ENCODE data around the gene ATXN10.
"Not testable (repeated sequence)": the region's sequence is repeated elsewhere in the genome, so short reads cannot be mapped to it uniquely, and the experiment has no call there.

The ATXN10 gene

GRCh38 chr22:45678961-45679912, 7.6 kb downstream of the ATXN10 start:
- DNase-seq (ENCODE audit: low read depth in 2 of 2) = no peak

GRCh38 chr22:45680932-45681700, 9.5 kb downstream of the ATXN10 start:
- no peak for DNase-seq (ENCODE audit: low read depth in 2 of 2)

DNA sequence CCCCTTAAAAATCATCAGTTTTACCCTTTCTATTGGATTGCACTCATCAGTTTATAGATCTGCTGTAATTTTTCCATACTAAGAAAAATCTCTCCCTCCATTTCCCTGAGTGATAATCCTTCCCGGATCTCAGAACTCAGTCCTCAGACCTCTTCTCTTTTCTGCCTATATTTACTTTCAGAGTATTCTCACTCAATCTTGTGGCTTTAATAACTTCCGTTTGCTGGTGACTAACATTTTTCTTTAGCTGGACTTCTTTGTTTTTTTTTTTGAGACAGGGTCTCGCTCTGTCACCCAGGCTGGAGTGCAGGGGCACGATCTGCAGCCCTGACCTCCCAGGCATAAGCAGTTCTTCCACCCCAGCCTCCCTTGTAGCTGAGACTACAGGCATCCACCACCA, 10.4 kb downstream of the ATXN10 start:
- no peak for DNase-seq (ENCODE audit: low read depth in 2 of 2)

DNA sequence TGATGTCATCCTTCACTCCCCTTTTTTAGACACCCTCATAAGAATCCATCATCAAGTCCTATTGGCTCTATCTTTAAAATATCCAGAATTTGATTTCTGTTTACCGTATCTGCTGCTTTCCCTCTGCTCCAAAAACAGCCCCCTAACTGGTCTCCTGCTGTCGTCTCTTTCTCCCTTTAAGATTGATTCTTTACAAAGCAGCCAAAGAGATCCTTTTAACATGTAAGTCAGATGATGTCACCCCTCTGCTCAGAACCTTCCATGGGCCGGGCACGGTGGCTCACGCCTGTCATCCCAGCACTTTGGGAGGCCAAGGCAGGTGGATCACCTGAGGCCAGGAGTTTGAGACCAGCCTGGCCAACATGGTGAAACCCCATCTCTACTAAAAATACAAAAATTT, 11.1 kb downstream of the ATXN10 start:
- not testable (repeated sequence) for DNase-seq (ENCODE audit: low read depth in 2 of 2)

DNA sequence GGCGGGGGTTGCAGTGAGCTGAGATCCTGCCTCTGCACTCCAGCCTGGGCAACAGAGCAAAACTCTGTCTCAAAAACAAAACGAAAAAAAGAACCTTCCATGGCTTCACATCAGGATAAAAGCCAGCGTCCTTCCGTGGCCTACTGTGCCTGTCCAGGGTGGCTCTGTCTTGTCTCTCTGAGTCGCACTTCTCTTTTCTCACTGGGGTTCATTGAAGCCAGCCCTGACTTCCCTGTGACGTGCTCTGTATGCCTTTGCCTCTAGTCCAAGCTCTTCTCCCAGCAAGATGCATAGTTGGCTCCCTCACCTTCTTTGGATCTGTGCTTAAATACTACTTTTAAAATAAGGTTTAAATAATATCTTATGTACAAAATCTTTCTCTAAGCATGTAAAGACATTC, 11.6 kb downstream of the ATXN10 start:
- DNase-seq (ENCODE audit: low read depth in 2 of 2) = no peak

- no peak for DNase-seq (ENCODE audit: low read depth in 2 of 2)
Observed at GRCh38 chr22:45683680-45684079, 12.0 kb downstream of the ATXN10 start.

DNA sequence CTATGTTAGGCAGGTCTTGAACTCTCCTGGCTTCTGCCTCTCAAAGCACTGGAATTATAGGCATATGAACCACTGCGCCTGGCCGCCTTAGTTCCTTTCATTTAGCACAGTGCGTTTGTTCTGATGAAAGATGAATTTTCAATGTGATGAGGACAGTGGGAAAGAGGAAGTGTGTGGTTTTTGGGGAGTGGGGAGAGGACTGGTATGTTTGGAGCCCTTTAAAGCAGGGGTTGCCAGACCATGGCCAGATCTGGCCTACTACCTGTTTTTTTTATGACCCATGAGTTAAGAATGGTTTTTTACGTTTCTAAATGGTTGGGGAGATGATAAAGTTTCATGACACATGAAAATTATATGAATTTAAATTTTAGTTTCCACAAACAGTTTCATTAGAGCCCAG, 12.5 kb downstream of the ATXN10 start:
- no peak for DNase-seq (ENCODE audit: low read depth in 2 of 2)

DNA sequence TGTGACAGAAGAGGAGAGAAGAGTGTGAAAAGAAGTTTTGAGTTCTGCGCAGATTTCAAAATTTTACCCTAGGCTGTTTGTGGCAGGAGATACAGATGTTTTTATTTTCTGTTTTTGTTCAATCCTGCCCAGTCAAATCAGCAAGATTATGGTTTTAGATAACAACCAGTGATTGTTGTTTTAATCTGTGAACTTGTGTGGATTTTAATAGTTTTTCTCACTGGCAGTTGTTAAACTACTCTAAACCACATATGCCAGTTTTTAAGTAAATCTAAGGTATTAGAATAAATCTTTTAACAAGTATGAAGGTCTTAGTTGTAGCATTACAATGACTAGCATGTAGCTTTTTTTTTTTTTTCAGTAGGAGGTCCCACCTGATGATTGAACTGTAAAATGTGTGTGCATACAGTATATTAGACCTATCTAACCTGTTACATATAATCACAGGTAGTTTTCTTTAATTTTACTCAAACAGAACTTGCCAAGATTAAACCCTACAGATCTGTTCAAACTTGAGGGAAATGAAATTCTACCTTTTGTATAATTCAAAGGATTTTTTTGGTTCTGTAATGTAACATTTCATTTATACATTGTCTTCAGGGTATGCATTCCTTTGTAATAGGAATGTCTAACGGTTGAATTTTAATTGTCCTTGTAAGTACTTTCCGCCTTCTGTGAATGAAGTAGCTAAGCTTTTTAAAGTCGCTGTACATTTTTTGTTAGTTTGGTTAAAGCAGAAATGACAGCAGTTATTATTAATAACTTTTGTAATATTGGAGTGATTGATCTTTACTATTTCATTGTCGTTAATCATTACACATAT, 13.3 kb downstream of the ATXN10 start:
- DNase-seq (ENCODE audit: low read depth in 2 of 2) = no peak

GRCh38 chr22:45686004-45686403, 14.4 kb downstream of the ATXN10 start:
- no peak for DNase-seq (ENCODE audit: low read depth in 2 of 2)

DNA sequence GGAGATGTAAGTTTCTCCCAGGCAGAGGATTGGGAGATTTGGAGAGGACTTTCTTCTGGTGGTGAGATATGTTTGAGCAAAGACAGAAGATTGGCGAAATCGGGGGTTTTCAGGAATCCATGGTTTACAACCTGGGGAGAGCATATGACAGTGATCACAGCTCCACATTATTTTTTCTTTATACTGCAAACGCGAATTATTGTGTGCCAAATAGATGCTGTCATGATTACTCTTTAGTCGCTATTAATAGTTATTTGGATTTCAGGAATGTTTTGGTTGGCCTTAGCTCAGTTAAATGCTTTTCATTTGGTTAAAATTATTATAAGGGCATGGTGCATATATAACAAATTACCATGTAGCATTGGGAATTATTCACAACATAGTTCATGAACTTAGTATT, 15.2 kb downstream of the ATXN10 start:
- no peak for DNase-seq (ENCODE audit: low read depth in 2 of 2)

DNA sequence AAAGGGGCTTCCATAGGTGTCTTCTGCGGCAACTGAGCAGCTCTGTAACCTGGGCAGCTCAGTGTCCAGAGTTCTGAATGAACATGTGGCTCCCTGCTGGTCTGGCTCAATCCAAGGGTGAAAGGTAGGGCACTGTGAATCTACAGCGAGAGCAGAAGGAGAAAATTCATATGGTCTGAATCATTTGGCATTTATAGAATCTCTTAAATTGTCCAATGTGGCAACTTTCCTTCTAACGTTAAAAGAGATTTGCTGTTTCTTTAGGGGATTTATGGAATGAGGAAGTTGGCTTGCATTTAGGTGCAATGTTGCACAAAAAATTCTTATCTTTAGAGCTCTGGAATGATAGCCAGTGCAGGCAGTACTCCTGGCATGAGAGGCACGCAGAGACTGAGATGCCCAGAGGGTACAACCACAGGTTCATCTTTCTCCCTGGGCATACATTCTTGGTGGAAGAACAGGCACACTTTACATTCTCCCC, 17.0 kb downstream of the ATXN10 start:
- no peak for DNase-seq (ENCODE audit: low read depth in 2 of 2)

- DNase-seq (ENCODE audit: low read depth in 2 of 2) = no peak
Observed at GRCh38 chr22:45689211-45689610, 17.6 kb downstream of the ATXN10 start.

GRCh38 chr22:45690008-45690407, 18.4 kb downstream of the ATXN10 start:
- no peak for DNase-seq (ENCODE audit: low read depth in 2 of 2)

DNA sequence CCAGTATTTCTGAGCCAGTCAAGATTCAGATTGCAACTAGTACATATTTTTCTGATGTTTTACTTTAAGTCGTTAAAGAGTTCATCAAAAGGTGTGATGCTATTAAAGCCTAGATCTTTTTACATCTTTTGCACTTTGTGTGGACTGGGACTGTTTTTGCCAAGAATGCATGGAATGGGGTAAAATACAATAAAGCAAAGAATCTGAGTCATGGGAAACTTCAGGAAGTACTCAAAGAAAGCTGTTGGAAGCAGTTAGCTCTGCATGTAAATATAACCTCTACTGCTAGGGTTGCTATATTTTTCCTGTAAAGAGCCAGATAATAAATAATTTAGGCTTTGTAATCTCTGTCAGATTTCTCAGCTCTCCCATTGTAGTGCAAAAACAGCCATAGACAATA, 20.9 kb downstream of the ATXN10 start:
- no peak for DNase-seq (ENCODE audit: low read depth in 2 of 2)

- no peak for DNase-seq (ENCODE audit: low read depth in 2 of 2)
Observed at GRCh38 chr22:45693835-45694234, 22.2 kb downstream of the ATXN10 start.

DNA sequence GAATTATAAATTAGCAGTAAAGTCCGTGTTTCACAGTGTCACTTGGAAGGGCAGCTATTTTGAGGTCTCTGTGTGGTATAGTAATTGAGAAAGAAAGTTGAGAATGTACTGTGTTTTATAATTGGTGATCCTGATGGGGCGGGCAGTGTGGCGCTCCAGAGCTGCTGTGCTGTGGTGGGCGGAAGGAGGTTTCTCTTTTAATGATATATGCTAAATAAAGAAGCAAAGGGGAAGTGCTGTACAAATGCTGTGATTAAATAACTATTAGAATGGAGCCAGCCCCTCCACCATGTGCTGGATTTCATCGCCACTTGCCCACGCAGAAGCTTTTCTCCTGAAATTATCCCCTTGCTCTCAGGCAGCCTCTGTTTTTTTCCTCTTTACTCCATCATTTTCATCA, 24.6 kb downstream of the ATXN10 start:
- no peak for DNase-seq (ENCODE audit: low read depth in 2 of 2)

- DNase-seq (ENCODE audit: low read depth in 2 of 2) = no peak
Observed at GRCh38 chr22:45698094-45698493, 26.5 kb downstream of the ATXN10 start.

- no peak for DNase-seq (ENCODE audit: low read depth in 2 of 2)
Observed at GRCh38 chr22:45702981-45703380, 31.3 kb downstream of the ATXN10 start.

GRCh38 chr22:45703758-45704157, 32.1 kb downstream of the ATXN10 start:
- DNase-seq (ENCODE audit: low read depth in 2 of 2) = no peak

DNA sequence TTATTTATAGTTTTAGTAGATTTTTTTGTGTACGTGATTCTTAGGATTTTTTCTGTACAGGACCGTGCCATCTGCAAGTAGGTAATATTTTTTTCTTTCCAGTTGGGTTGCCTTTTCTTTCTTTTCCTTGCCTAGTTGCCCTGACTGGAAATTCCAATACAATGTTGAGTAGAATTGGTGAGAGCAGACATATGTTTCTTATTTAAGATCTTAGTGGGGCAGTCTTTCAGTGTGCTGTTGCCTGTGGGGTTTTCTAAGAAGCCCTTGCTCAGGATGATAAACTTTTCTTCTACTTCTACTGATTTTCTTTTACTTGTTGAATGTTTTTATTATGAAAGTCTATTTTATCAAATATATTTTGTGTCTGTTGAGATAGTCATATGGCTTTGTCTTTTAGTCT, 33.0 kb downstream of the ATXN10 start:
- no peak for DNase-seq (ENCODE audit: low read depth in 2 of 2)

DNA sequence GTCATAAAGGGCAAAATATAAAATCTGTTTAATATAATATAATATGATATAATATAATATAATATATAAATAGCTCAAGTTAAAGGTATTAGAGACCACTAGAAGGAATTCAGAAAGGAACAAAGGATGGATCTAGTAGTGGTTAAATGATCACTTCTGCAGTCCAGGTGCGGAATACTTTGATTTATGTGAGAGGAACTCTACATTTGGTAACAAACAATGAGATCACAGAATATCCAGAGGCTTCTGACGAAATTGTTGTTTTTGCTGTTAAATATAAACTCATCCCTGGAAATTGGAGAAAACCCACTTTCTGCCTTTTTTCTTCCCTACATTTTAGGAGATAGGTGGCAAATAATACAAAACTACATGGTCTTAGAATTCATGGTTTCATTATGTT, 36.0 kb downstream of the ATXN10 start:
- no peak for DNase-seq (ENCODE audit: low read depth in 2 of 2)

- no peak for DNase-seq (ENCODE audit: low read depth in 2 of 2)
Observed at GRCh38 chr22:45708145-45708544, 36.5 kb downstream of the ATXN10 start.

Data from stimulated activated CD4-positive, alpha-beta T cell treated with anti-CD3 and anti-CD28 coated beads, Interleukin-12 subunit alpha, Interleukin-12 subunit beta, amount 100 ng/mL, for 24 hours (primary cell).